Measurements from ENCODE around the gene PDE6B. TPM values are rescaled to one million over a fixed set of nuclear protein-coding genes. Genes with fewer than 3 reads are reported as not detected.

The PDE6B gene
- total RNA-seq, 1 experiment from 2014 or later = not detected

- Histone ChIP-seq H3K27me3 (replicated peaks; ENCODE audit: control insufficient read depth, insufficient read depth, low read length) (no peaks in the 10 kb centered on the region), H3K36me3 (ENCODE audit: control insufficient read depth, insufficient read depth, low read length) (no peaks in the 10 kb centered on the region), H3K4me3 (ENCODE audit: low read depth, low read length) (no peak overlapping the region), H3K9me3 (no peaks in the 10 kb centered on the region; the same call in 1 of the 2 replicates), H3K4me1 (no peaks in the 10 kb centered on the region)
- no TSS peak for BruUV-seq (replicated peaks)
- Mint-ChIP-seq H3K36me3 (ENCODE audit: insufficient read depth, unreplicated experiment) (no peaks in the 10 kb centered on the region), H3K27ac (ENCODE audit: unreplicated experiment) (no peak overlapping the region), H3K4me3 (ENCODE audit: unreplicated experiment) (no peak overlapping the region), H3K27me3 (ENCODE audit: insufficient read depth, unreplicated experiment) (no peaks in the 10 kb centered on the region), H3K9me3 (ENCODE audit: unreplicated experiment) (no peaks in the 10 kb centered on the region), H3K4me1 (ENCODE audit: low read depth, unreplicated experiment) (no peaks in the 10 kb centered on the region)
- CTCF ChIA-PET = no interaction called here
- TF ChIP-seq CTCF (IDR thresholded peaks at IDR 0.05; ENCODE audit: insufficient read depth in 1 of 2, low read depth in 1 of 2, low read length in 1 of 2, severe bottlenecking in 1 of 2, unreplicated experiment in 1 of 2) = no peak
- no peak for DNase-seq
- intact Hi-C loops (cut with micrococcal nuclease; ENCODE audit: unreplicated experiment) = no loop called here
- POLR2A ChIA-PET = no interaction called here
Observed at GRCh38 chr4:653831-654502, 28.6 kb downstream of the PDE6B start.

- no peak for DNase-seq
- no peaks in the 10 kb centered on the region for H3K27me3 Mint-ChIP-seq (ENCODE audit: insufficient read depth, unreplicated experiment)
- Histone ChIP-seq H3K27me3 (replicated peaks; ENCODE audit: control insufficient read depth, insufficient read depth, low read length) (no peaks in the 10 kb centered on the region), H3K4me1 (no peaks in the 10 kb centered on the region), H3K4me3 (ENCODE audit: low read depth, low read length) (no peak overlapping the region), H3K36me3 (ENCODE audit: control insufficient read depth, insufficient read depth, low read length) (no peaks in the 10 kb centered on the region), H3K9me3 (no peaks in the 10 kb centered on the region; the same call in 1 of the 2 replicates)
- H3K27ac Mint-ChIP-seq (ENCODE audit: unreplicated experiment) = no peak overlapping the region
- CTCF ChIA-PET = no interaction called here
- no peaks in the 10 kb centered on the region for H3K36me3 Mint-ChIP-seq (ENCODE audit: insufficient read depth, unreplicated experiment)
- H3K9me3 Mint-ChIP-seq (ENCODE audit: unreplicated experiment) = no peaks in the 10 kb centered on the region
- TF ChIP-seq CTCF (IDR thresholded peaks at IDR 0.05; ENCODE audit: insufficient read depth in 1 of 2, low read depth in 1 of 2, low read length in 1 of 2, severe bottlenecking in 1 of 2, unreplicated experiment in 1 of 2) = no peak
- H3K4me3 Mint-ChIP-seq (ENCODE audit: unreplicated experiment) = no peak overlapping the region
- BruUV-seq (replicated peaks) = no TSS peak
- no peaks in the 10 kb centered on the region for H3K4me1 Mint-ChIP-seq (ENCODE audit: low read depth, unreplicated experiment)
- intact Hi-C loops (cut with micrococcal nuclease; ENCODE audit: unreplicated experiment) = no loop called here
- POLR2A ChIA-PET = no interaction called here
Observed at GRCh38 chr4:654503-654845, 29.1 kb downstream of the PDE6B start.

- POLR2A ChIA-PET = no interaction called here
- Histone ChIP-seq H3K9me3 (no peaks in the 10 kb centered on the region; the same call in 1 of the 2 replicates), H3K36me3 (ENCODE audit: control insufficient read depth, insufficient read depth, low read length) (no peaks in the 10 kb centered on the region), H3K4me1 (no peaks in the 10 kb centered on the region), H3K27me3 (replicated peaks; ENCODE audit: control insufficient read depth, insufficient read depth, low read length) (no peaks in the 10 kb centered on the region), H3K4me3 (ENCODE audit: low read depth, low read length) (no peak overlapping the region)
- no peaks in the 10 kb centered on the region for H3K9me3 Mint-ChIP-seq (ENCODE audit: unreplicated experiment)
- no peak overlapping the region for H3K27ac Mint-ChIP-seq (ENCODE audit: unreplicated experiment)
- BruUV-seq (replicated peaks) = no TSS peak
- no peaks in the 10 kb centered on the region for H3K27me3 Mint-ChIP-seq (ENCODE audit: insufficient read depth, unreplicated experiment)
- no peak for TF ChIP-seq CTCF (IDR thresholded peaks at IDR 0.05; ENCODE audit: insufficient read depth in 1 of 2, low read depth in 1 of 2, low read length in 1 of 2, severe bottlenecking in 1 of 2, unreplicated experiment in 1 of 2)
- DNase-seq = no peak
- H3K36me3 Mint-ChIP-seq (ENCODE audit: insufficient read depth, unreplicated experiment) = no peaks in the 10 kb centered on the region
- intact Hi-C loops (cut with micrococcal nuclease; ENCODE audit: unreplicated experiment) = no loop called here
- CTCF ChIA-PET = no interaction called here
- H3K4me1 Mint-ChIP-seq (ENCODE audit: low read depth, unreplicated experiment) = no peaks in the 10 kb centered on the region
- no peak overlapping the region for H3K4me3 Mint-ChIP-seq (ENCODE audit: unreplicated experiment)
Observed at GRCh38 chr4:654871-655463, 29.6 kb downstream of the PDE6B start.
